Measurements from ENCODE around the gene KANK4.

The KANK4 gene

GRCh38 chr1:62337706-62338631 is 18.7 kb upstream of the KANK4 start:
- TF ChIP-seq, protein P1, sequence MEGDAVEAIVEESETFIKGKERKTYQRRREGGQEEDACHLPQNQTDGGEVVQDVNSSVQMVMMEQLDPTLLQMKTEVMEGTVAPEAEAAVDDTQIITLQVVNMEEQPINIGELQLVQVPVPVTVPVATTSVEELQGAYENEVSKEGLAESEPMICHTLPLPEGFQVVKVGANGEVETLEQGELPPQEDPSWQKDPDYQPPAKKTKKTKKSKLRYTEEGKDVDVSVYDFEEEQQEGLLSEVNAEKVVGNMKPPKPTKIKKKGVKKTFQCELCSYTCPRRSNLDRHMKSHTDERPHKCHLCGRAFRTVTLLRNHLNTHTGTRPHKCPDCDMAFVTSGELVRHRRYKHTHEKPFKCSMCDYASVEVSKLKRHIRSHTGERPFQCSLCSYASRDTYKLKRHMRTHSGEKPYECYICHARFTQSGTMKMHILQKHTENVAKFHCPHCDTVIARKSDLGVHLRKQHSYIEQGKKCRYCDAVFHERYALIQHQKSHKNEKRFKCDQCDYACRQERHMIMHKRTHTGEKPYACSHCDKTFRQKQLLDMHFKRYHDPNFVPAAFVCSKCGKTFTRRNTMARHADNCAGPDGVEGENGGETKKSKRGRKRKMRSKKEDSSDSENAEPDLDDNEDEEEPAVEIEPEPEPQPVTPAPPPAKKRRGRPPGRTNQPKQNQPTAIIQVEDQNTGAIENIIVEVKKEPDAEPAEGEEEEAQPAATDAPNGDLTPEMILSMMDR (IDR thresholded peaks at IDR 0.05), result no peak
- Histone ChIP-seq H3K27ac (peak overlapping the region in 1 of 2 donors; percentile 63), H3K4me3 (peak overlapping the region; percentile 6)
- no peak for DNase-seq (ENCODE audit: low spot score)

- Histone ChIP-seq H3K27ac (peak overlapping the region in 1 of 2 donors; percentile 63), H3K4me3 (peak overlapping the region; percentile 6)
- TF ChIP-seq, protein P1 (IDR thresholded peaks at IDR 0.05), result no peak
- DNase-seq (ENCODE audit: low spot score), result no peak
Observed at GRCh38 chr1:62336995-62337705, 17.9 kb upstream of the KANK4 start.

DNA sequence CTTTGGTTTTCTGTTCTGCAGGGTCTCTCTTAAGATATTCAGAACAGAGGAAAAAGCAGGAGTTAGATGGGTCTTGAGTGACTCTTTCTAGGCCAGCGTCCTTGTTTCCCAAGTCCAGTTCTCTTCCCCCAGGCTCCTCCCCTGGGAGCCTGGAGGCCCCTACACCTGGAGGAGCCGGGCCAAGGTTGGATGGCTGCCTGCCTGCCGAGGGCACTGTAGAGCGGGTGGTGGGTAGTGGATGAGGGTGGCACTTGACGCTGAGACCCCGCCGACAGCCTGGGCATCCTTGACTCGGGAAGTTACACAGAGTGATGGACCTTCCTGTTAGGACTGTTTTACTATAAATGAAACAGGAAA is 17.4 kb upstream of the KANK4 start:
- Histone ChIP-seq H3K27ac (no peak overlapping the region), H3K4me3 (no peak overlapping the region)
- DNase-seq (ENCODE audit: low spot score), result no peak
- TF ChIP-seq, protein P1 (IDR thresholded peaks at IDR 0.05), result no peak

DNA sequence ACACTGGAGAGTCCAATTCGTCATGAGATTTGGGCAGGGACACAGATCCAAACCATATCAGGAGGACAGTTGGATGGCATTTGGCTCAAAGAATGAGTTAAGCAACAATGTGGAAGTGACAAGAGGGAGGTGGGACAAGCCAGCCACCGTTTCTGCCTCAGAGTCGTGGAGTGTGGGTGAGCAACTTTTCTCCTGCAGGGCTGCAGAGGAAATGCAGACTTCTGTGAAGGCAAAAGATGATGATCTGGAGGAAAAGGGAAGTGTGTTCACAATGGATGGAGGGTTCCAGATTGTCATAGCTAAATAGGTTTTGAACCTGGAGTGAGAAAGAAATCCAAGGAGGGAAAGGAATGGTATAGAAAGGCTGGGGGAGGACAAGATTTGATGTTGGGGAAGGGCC is 16.4 kb upstream of the KANK4 start:
- Histone ChIP-seq H3K4me3 (no peak overlapping the region), H3K27ac (no peak overlapping the region)
- DNase-seq (ENCODE audit: low spot score), result no peak
- TF ChIP-seq, protein P1 (IDR thresholded peaks at IDR 0.05), result no peak

DNA sequence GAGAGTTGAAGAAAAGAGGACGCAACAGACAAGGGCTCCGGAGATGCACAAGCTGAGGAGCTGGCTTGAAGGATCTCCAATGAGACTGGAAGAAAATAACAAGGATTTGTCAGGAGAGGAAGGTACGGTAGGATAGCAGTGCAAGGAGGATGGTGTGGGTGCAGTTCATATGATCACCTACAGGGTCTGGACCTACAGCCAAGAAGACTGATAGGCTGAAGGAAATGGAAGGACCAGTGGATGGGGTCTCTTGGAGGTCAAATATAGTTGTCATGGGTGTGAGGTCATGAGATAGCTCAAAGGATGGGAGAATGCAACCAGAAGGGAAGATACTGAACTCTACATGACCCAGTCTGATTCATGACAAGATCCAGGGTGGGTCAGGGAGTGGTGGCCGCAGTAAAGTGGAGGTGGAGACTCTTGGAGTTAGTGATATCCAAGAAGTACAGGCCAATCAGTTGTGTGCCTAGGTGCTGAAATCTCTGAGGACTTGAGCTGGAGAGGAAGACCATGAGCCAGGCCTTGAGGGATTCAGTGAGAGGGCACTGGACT is 15.3 kb upstream of the KANK4 start:
- no peak overlapping the region for H3K4me3 ChIP-seq
- DNase-seq (ENCODE audit: low spot score), result no peak
- H3K27ac ChIP-seq, result no peak overlapping the region
- TF ChIP-seq, protein P1 (IDR thresholded peaks at IDR 0.05), result no peak

GRCh38 chr1:62333441-62333840 is 14.2 kb upstream of the KANK4 start:
- no peak overlapping the region for H3K4me3 ChIP-seq
- DNase-seq (ENCODE audit: low spot score), result no peak
- H3K27ac ChIP-seq, result no peak overlapping the region
- TF ChIP-seq, protein P1 (IDR thresholded peaks at IDR 0.05), result no peak
